ENCODE results near the gene CYTH3.

DNA sequence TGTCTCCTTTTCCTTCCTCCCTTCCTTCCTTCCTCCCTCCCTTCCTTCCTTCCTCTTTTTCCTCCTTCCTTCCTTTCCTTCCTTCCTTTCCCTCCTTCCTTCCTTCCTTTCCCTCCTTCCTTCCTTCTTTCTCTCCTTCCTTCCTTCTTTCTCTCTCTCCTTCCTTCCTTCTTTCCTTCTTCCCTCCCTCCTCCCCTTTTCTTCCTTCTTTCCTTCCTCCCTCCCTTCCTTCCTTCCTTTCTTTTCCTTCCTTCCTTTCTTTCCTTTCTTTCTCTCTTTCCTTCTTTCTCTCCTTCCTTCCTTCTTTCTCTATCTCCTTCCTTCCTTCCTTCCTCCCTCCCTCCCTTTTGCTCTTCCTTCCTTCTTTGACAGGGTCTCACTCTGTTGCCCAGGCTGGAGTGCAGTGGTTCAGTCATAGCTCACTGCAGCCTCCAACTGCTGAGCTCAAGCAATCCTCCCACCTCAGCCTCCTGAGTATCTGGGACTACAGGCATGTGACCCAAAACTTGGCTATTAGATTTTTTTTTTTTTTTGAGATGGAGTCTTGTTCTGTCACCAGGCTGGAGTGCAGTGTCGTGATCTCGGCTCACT is 15.9 kb upstream of the CYTH3 start:
- no peak for TF ChIP-seq RARB (CRISPR knock-in tag; IDR thresholded peaks at IDR 0.05)
- TF ChIP-seq EP300 (IDR thresholded peaks at IDR 0.05) = no peak
- no peak for TF ChIP-seq POLR2A (IDR thresholded peaks at IDR 0.05; ENCODE audit: low read length)
- TF ChIP-seq RAD21 (conservative IDR thresholded peaks at IDR 0.05 in 1 of 2, IDR thresholded peaks at IDR 0.05 in 1 of 2) = no peak

Measured in A549 (cell line).